Stimulated activated CD4-positive, alpha-beta T cell treated with anti-CD3 and anti-CD28 coated beads, TNF-alpha, amount 100 ng/mL, for 48 hours (primary cell): ENCODE results near the gene TSPAN31.

Experiments used
- DNase-seq, 3 donors: peaks; one replicate each; pipeline ENCODE4 v3.0.0-alpha.2; 2020; ENCODE audit warnings: low read depth in 3 of 3

TSPAN31 gene

DNA sequence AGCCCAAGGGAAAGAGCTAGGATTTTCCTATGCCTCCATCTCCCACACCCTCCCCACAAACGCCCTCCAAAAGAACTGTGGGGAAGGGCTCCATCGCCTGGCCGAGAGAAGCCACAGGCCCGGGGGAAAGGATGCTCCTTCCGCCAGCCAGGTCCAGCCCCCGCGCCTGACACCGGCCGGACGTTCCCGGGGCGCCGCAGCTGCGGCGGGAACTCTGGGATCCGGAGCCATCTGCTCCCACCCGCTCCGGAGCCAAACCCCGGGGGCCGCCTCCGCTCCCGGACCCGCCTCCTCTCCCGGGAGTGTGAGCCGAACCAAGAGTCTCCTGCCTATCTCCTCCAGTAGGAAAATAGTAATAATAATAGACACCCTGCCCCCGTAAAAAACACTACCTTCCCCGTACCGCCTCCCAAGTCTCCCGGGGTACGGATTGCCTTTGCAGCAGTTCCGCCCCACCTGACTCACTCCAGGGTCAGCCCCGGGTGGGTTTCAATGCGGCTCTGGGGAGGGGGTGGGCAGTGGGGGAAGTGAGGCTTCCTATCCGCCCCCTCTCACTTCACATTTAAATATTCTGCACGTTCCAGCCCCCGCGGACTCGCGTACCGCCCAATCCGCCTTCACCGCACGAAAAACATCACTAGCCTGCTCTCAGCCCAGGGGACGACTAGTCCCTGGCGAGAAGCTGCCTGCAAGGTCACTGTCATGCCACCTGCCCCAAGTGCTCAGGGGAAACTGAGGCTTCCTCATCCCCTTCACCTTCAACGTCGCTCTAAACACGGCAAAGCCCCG is 8.7 kb upstream of the TSPAN31 start:
- DNase-seq = no peak

DNA sequence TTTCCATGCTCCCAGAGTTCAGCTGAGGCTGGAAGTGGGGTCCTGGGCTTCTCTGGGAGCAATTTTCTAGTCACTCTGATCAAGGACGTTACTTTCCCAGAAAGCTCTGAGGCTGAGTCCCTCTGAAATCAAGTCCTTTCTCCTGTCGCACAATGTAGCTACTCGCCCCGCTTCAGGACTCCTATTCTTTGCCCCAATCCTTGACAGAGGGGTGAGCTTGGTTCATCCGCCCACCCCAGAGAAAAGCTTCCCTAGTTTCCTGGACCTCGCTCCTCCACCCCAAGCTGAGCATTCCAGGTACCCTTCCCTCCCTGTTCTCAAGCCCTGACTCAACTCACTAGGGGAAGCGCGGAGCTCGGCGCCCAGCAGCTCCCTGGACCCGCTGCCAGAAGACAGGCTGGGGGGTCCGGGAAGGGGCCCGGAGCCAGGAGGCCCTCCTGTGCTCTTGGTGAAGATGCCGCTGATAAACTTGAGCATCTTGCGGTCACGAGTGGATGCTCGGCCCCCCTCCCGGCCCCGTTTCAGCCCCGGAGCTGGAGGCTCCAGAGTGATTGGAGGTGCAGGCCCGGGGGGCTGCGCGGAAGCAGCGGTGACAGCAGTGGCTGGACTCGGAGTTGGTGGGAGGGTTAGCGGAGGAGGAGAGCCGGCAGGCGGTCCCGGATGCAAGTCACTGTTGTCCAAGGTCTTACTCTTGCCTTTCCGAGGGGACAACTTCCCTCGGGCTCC is 7.9 kb upstream of the TSPAN31 start:
- no peak for DNase-seq

DNA sequence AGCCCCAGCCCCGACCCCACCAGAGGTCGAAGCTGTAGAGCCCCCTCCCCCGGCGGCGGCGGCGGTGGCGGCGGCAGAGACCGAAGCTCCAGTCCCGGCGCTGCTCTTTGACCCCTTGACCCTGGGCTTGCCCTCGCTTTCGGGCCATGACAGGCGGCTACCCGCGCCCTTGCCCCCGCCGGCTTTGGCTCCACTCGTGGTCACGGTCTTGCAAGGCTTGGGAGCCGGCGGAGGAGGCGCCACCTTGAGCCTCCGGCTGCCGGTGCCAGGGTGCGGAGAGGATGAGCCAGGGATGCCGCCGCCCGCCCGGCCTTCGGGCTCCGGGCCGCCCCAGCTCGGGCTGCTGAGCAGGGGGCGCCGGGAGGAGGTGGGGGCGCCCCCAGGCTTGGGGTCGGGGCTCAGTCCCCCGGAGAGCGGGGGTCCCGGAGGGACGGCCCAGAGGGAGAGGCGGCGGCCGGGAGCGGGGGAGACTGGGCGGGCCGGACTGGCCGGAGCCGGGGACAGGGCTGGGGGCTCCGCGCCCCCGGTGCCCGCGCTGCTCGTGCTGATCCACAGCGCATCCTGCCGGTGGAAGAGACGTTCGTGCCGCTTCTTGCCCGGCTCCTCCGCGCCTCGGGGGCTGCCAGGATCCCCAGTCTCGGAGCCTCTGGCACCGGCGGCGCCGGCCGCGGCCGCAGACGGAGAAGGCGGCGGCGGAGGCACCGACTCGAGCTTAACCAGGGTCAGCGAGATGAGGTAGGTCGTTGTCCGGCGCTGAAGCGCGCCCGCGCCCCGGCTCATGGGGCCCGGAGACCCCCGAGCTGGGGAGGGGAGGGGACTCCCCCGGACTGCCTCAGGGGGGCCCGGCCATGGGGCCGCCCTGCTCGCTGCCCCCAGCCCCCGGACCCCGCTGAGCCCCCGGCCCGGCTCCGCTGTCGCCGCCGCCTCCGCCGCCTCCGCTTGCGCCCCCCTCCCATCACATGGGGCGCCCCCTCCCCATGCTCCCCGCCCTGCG is 7.1 kb upstream of the TSPAN31 start:
- DNase-seq = no peak

DNA sequence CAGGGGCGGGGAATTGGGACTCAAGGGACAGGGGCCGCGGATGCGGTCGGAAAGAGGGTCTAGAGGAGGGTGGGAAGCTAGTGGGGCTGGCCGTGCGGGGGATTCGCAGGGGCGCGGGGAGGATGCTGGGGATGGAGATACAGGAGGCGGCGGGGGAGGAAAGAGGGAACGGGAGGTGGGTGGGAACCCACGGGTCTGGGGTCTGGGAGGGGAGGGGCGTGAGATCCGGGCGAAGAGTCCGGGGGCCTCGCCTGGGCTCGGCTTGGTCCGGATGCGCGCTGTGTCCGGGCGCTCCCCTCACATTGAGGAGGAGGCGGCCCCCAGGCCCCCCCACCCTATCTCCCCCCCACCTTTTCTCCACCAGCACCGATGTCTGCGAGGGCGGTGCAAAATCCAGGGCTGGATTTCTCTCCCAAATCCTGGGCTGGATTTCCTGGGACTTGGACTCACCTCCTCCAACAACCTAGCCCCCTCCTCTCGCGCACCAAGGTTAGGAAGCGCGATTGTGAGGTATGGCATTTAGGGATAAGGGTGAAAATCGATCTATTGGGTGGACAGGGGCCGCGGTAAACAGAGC is 6.1 kb upstream of the TSPAN31 start, which contains the start of gene AGAP2:
Gene AGAP2 (minus strand): TSS at position 82 of the 577 bp plus-strand sequence. CDS start 496 bp downstream, outside the sequence.
- DNase-seq = no peak

DNA sequence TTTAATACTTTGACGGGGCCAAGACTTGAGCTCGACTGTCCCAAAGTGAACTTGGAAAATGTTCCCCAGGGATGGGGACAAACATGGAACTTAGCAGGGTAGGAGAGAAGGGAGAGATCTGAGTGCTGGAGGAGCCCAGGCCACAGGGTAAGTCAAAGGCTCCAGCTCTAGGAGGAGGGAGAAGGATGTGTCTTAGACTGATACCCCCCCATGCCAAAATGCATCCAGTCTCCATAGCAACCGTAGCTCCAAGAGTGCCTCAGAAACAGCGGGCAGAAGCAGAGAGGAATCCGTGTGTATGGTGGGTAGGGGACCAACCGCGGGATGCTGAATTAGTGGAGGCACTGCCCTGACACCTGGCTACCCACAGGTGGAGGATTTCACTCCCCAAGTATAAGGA is 5.5 kb upstream of the TSPAN31 start:
- DNase-seq = no peak

DNA sequence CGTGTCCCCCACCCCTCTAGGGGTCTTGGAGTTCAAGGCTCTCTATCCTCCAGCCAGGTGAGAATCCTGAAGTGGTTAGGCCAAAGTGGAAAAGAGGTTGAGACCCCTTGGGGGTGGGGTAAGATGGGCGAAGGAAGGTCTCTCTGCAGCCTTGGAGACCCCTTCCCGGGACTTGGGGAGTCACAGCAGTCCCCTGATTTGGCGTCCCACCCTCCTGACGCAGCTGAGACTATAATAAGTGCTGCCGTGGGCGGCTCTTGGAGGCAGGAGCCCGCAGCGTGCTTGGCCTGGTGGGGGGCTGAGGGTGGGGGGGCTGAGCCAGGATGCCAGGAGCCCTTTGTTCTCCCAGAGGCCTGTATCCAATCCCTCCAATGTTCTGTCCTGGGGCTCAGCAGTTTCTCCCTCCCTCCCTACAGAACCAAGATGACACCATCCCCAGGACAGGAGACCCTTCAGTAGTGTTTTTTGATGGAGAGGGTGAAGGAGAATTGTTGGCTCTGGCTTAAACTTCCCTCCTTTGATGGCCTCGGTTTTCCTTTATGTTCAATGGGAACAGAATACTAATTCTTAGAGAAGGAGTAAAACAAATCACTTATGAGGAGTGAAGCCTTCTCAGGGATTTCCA is 4.8 kb upstream of the TSPAN31 start:
- no peak for DNase-seq

DNA sequence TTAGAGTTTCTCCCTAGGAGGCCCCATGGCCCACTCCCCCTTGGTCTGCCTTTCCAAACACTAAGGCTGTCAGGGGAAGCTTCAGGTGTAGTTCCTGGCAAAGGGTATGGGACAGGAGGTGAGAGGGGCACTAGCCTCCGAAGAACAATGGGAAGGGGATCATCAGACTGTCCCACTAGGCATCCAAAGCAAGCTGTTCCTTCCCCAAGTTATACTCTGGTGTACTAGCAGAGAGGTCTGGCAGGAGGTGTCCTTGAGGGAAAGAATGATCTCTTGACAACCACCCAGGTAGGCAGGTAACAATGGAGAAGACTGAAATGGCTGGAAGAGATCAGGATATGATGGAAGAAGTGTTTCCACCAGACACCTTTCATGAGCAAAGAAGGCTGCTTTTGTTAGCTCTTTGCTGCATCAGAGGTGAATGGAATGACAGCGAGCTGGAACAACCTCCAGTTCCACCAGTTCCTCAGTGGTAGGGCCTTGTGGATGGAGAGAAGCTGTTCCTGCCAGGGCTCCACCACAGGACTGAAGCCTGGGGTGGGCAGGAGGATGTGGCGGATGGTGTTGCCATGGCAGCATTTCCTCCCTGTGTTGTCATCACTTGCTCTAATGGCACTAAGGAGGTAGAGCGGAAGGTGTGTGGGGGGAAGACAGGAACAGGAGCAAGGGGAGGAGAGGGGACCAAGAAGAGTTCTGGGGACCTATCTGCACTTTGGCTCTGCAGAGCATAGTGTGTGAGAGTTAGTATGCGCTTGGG is 4.0 kb upstream of the TSPAN31 start:
- peak in 1 of 3 donors; percentile 53 for DNase-seq

DNA sequence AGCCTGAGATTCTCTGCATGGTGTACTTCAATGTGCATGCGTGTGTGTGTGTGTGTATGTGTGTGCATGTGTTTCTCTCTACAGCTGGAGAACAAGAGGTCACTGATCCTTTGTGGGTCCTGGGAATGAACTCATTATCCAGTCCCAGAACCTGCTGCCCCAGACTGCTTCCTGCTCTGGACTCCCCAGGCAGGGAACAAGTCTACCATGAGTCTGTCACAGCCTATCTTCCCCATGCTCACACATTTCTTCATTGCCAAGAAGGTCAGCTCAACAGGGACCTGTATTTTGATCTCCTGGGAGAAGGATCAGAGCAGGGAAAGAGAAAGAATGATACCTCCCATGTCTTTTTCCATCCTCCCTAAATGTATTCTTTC is 3.4 kb upstream of the TSPAN31 start:
- no peak for DNase-seq

DNA sequence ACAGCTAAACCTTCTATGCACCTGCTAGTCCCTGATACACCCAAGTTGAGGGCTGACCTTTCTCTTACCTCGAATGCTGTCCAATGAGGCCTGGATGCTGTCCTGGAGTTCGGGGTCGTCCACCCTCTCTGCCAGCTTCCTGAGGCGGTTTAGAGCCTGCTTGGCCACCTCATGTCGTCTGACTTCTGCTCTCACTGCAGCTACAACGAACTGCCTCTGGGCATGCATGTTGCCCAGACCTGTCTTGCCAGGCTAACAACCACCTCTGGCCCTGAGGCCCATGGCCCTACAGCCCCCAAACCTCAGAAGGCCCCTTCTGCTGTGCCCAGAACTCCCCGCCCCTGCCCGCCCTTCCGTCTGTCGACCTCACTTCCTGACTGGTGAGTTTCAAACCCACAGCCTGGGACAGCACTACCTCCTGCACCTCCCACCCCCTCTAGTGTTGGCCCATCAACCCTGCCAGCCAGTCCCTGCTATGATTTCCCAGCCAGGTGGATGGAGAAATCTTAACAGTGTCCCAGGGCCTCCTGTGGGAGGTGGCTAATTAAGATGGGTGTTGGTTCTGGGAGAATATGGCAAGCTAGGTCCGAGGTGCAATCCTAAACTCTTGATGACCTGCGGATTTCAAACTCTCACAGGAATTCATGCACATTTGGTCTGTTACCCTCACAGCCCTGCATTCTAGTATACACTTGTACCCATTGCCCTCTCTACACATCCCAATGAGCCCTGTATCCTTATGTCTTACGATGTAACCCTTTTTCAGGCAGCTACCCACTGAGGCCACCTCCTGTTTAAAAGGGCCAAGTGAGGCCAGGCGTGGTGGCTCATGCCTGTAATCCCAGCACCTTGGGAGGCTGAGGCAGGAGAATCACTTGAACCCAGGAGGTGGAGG is 2.7 kb upstream of the TSPAN31 start:
- peak in 2 of 3 donors; percentile 57 to 80 for DNase-seq

DNA sequence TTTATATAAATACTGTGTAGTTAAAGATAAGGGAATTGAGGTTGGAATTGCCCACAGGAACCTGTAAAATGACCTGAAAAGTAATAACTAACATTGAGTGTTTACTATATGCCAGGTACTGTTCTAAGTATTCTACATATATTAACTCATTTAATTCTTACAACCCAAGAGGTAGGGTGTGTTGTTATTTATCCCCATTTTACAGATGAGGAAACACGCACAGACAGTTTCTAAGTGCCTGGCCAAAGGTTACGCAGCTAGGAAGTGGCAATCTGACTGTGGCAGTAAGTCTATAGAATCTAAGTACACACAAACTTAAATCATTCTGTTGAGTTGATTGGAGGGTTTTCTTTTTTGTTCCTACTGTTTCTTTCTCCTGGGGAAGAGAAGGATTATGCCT is 1.1 kb upstream of the TSPAN31 start:
- DNase-seq = no peak

DNA sequence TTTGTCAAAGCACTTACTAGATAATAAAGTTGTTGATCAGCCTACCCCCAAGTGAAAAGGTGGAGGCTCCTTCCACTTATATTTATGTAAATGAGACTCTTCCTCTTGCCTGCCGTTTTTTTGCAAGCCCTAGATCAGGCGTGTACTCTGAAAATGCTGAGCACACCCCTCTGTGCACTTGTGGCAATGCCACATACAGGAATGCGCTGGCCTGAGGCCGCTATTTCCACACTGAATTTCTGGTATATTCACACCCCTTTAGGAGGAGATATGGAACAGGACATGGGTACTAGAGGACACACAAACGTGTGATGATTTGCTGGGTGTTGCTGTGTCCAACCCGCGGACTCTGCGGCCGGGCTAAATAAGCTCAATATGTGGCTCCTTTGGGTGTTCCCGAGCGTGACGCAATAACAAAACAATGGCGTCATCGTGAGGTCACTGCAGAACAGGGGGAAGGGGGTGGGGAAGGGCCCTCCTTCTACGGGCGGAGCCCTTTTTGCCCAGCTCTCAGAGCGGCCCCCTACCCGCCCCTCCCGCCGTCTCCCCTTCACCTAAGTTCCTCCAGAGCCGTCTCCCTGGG is 554 bp upstream of the TSPAN31 start:
- DNase-seq = peak in 2 of 3 donors; percentile 66 to 67

DNA sequence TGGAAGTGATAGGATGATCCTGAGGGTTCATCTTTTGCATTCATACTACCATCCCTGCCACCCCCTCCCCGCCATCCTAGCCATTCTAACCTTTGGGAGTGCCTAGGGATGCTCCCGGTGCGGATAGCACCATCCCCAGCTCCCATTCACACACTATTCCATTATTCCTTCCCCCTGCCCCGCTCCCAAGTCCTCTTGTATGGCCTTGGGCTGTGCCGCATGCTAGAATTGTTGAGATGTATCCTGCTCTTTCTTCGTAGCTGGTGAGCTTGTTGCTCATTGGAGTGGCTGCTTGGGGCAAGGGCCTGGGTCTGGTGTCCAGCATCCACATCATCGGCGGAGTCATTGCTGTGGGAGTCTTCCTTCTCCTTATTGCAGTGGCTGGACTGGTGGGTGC is 644 bp downstream of the TSPAN31 start:
- DNase-seq = no peak

DNA sequence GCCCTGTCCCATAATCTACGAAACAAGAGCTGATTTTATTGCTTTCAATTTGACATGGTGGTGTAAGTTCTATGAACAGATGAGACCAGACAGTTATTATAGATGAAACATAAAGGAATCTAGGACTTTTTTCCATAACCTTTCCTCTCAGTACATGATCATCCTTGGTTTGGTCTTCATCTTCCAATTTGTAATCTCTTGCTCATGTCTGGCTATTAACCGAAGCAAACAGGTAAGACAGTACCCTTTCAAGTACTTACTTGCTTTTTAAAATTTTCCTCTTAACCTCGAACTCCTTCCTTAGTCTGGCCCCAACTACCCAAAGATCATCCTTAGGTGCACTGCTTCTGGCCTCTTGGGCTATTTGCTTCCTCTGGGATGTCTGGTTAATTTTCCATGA is 1.2 kb downstream of the TSPAN31 start:
- DNase-seq = no peak

DNA sequence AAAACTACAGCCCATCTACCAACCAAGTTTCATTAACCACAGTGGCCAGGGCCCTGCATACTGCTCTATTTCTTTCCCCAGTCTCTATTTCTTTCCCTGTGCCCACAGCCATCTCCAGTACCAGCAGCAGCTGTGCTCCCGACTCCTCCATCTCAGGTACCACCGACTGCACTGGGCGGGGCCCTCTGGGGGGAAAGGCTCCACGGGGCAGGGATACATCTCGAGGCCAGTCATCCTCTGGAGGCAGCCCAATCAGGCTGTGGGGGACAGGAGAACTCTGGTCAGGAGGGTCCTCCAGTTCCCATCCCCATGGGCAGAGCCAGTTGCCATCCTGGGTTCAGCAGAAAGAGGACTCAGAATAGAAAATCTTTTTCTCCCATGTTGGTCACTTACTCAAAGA is 4.2 kb downstream of the TSPAN31 start:
- no peak for DNase-seq

DNA sequence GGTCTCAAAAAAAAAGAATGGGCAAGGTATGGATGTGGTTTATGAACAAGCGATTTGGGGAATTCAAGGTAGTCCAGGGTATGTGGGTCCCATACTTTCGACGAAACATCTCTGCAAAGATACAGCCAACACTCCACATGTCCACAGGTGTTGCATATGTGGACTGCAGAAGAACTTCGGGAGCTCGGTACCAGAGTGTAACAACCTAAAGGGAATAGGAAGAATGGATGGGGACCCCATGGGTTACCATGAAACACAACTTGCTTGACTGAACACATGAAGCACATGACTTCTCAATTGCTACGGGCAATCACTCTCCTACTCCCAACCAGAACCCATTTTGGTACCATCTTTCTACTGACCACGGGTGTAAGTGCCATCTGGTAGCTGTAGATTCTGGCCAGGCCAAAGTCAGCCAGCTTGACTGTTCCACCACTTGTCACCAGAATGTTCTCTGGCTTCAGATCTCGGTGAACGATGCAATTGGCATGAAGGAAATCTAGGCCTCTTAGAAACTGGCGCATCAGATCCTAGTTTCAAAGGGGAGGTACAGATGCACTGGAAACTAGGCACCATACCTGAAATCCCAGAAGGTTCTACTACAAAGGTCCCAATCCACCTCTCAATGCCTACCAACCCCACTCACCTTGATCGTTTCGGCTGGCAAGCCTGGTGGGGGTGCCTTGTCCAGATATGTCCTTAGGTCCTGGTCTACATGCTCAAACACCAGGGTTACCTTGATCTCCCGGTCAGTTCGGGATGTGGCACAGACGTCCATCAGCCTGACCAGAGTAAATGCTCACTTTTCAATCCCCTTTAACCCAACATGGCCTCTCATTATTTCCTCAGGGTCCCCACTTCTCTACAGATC is 6.0 kb downstream of the TSPAN31 start:
- no peak for DNase-seq

DNA sequence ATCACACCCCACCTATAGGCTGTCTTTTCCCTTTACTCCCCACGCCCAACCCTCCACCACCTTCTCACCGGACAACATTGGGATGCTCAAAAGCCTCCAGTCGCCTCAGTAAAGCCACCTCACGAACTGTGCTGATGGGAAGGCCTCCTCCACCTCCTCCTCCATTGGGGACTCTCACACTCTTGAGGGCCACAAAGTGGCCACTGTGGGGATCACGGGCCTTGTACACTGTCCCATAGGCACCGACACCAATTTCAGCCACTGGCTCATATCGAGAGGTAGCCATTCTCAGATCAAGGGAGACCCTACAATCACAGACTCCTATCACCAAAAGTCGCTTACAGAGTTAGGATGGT is 6.6 kb downstream of the TSPAN31 start:
- no peak for DNase-seq

DNA sequence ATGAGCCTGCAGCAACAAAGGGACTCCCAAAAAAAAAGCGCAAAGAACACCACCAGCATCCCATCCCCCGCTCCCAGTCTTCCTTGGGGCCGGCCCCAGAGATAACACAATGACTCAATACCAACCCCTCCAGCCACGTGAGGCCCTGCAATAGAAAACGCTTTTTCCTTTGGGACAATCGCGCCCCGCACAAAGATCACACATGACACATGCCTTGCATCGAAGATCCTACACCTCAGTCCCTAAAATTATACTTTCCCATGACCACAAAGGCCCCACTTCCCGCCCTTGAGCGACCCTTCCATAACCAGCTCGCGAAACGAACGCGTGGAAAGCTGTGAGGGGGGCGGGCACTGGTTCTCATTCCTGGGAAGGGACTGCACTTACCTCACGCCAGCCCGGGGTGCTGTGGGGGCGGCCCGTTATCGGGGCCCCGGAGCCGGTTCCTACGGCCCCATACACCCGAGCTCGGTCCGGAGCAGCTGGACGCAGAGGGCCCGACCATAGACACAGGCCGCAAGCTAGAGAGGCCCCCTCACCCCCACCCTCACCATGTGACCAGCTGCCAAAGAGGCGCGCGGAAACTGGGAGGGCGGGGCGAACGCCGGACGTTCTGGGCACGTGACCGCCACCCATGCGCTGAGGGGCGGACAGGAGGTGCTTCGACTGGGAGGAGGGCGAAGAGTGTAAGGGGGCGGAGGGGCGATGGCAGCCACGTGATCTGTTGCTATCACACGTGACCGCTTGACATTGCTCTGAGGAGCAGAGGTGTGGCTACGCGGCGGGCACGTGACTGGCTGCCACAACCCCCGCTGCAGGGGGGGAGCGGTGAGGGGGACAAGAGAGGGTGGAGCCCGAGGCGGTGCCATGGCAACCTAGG is 7.2 kb downstream of the TSPAN31 start, which contains the start of gene CDK4:
Gene CDK4 (minus strand): TSS at position 523 of the 880 bp plus-strand sequence. CDS start 593 bp downstream, outside the sequence.
- DNase-seq = peak; percentile 94 to 98 (median 96)
